Activated CD8-positive, alpha-beta memory T cell treated with anti-CD3 and anti-CD28 coated beads, Interleukin-2, amount 10 ng/mL, durations not matched to agents 7 days and 5 days (primary cell): ENCODE measurements around the gene STK32C. TPM values are rescaled to one million over a fixed set of nuclear protein-coding genes. Genes with fewer than 3 reads are reported as not detected.
"Not testable (repeated sequence)": the region's sequence is repeated elsewhere in the genome, so short reads cannot be mapped to it uniquely, and the experiment has no call there.

Experiments used
- ATAC-seq: fragments of 150-1000 bp; cut with Tn5 transposase; one replicate; pipeline ENCODE4 v1.10.0; 2021; ENCODE audit warnings: moderate library complexity
- CTCF ChIA-PET: fragments of 350-600 bp; sonication (Branson Sonifier 250); formaldehyde crosslinking; loops from one replicate; lab custom pipeline; 2021; ENCODE audit warnings: antibody characterized with exemption; lab: Charles Lee
- DNase-seq: peaks from one replicate; pipeline ENCODE4 v3.0.0-alpha.2; 2020
- H3K27ac Mint-ChIP-seq: one replicate; pipeline ENCODE4 v1.8.0; 2021; ENCODE audit warnings: mild to moderate bottlenecking, mixed read lengths
- H3K27me3 Mint-ChIP-seq: one replicate; pipeline ENCODE4 v1.8.0; 2021; ENCODE audit warnings: mixed read lengths
- H3K36me3 Mint-ChIP-seq: one replicate; pipeline ENCODE4 v1.8.0; 2021; ENCODE audit warnings: mild to moderate bottlenecking, mixed read lengths
- H3K4me1 Mint-ChIP-seq: one replicate; pipeline ENCODE4 v1.8.0; 2021; ENCODE audit warnings: mixed read lengths
- H3K4me3 Mint-ChIP-seq: one replicate; pipeline ENCODE4 v1.8.0; 2021; ENCODE audit warnings: mild to moderate bottlenecking, moderate library complexity, mixed read lengths
- H3K9me3 Mint-ChIP-seq: one replicate; pipeline ENCODE4 v1.8.0; 2022; ENCODE audit warnings: low read depth, mixed read lengths
- total RNA-seq, 2 experiments: library from RNA; stranded (reverse); gene quantifications; one replicate each; pipeline ENCODE4 v1.2.3, GENCODE V29; 2021

The STK32C gene
- total RNA-seq, 2 experiments from 2014 or later = 11.6 to 15.9 TPM

- Mint-ChIP-seq H3K36me3 (no peaks in the 10 kb centered on the region), H3K27me3 (no peaks in the 10 kb centered on the region), H3K27ac (no peak overlapping the region), H3K4me3 (no peak overlapping the region), H3K9me3 (no peaks in the 10 kb centered on the region), H3K4me1 (peaks cover 8% of the 10 kb centered on the region)
- CTCF ChIA-PET = no interaction called here
- no peak for ATAC-seq
- DNase-seq = no peak
Measured at GRCh38 chr10:132168571-132169030, 139.1 kb downstream of the STK32C start.

GRCh38 chr10:132167976-132168375, 139.8 kb downstream of the STK32C start:
- Mint-ChIP-seq H3K27me3 (no peaks in the 10 kb centered on the region), H3K27ac (no peak overlapping the region), H3K4me3 (no peak overlapping the region), H3K4me1 (peaks cover 13% of the 10 kb centered on the region), H3K36me3 (no peaks in the 10 kb centered on the region), H3K9me3 (no peaks in the 10 kb centered on the region)
- no peak for DNase-seq
- ATAC-seq = no peak
- CTCF ChIA-PET = no interaction called here

- Mint-ChIP-seq H3K36me3 (no peaks in the 10 kb centered on the region), H3K4me1 (peaks cover 22% of the 10 kb centered on the region), H3K4me3 (no peak overlapping the region), H3K27ac (no peak overlapping the region), H3K9me3 (no peaks in the 10 kb centered on the region), H3K27me3 (peaks cover 3% of the 10 kb centered on the region)
- ATAC-seq = no peak
- CTCF ChIA-PET = interaction anchor here (0.6 kb wide), 1 partner anchor 147 kb away, joined by 3 read pairs; no protein-coding TSS in a partner anchor
- DNase-seq = no peak
Measured at GRCh38 chr10:132167041-132167674, 140.6 kb downstream of the STK32C start.

GRCh38 chr10:132166216-132166950, 141.4 kb downstream of the STK32C start:
- no peak overlapping the region for H3K27ac Mint-ChIP-seq
- peaks cover 27% of the 10 kb centered on the region for H3K4me1 Mint-ChIP-seq
- DNase-seq (no peak), ATAC-seq (no peak)
- H3K9me3 Mint-ChIP-seq = no peaks in the 10 kb centered on the region
- CTCF ChIA-PET = interaction anchor here (0.6 kb wide), 1 partner anchor 148 kb away, joined by 3 read pairs; no protein-coding TSS in a partner anchor
- no peak overlapping the region for H3K4me3 Mint-ChIP-seq
- peaks cover 2% of the 10 kb centered on the region for H3K36me3 Mint-ChIP-seq
- H3K27me3 Mint-ChIP-seq = peaks cover 3% of the 10 kb centered on the region

GRCh38 chr10:132165416-132165980, 142.3 kb downstream of the STK32C start:
- Mint-ChIP-seq H3K4me3 (no peak overlapping the region), H3K27ac (no peak overlapping the region), H3K9me3 (no peaks in the 10 kb centered on the region), H3K27me3 (peaks cover 3% of the 10 kb centered on the region), H3K4me1 (peaks cover 27% of the 10 kb centered on the region), H3K36me3 (peaks cover 2% of the 10 kb centered on the region)
- no peak for ATAC-seq
- CTCF ChIA-PET = no interaction called here
- DNase-seq = no peak

- peaks cover 3% of the 10 kb centered on the region for H3K27me3 Mint-ChIP-seq
- H3K9me3 Mint-ChIP-seq = no peaks in the 10 kb centered on the region
- ATAC-seq (no peak), DNase-seq (no peak)
- CTCF ChIA-PET = no interaction called here
- H3K27ac Mint-ChIP-seq = no peak overlapping the region
- H3K36me3 Mint-ChIP-seq = peaks cover 2% of the 10 kb centered on the region
- H3K4me3 Mint-ChIP-seq = no peak overlapping the region
- peaks cover 27% of the 10 kb centered on the region for H3K4me1 Mint-ChIP-seq
Measured at GRCh38 chr10:132164761-132165278, 142.9 kb downstream of the STK32C start.

- Mint-ChIP-seq H3K4me3 (no peak overlapping the region), H3K9me3 (no peaks in the 10 kb centered on the region), H3K27me3 (peaks cover 3% of the 10 kb centered on the region), H3K36me3 (peaks cover 2% of the 10 kb centered on the region), H3K27ac (no peak overlapping the region), H3K4me1 (peaks cover 30% of the 10 kb centered on the region)
- ATAC-seq = no peak
- no peak for DNase-seq
- CTCF ChIA-PET = no interaction called here
Measured at GRCh38 chr10:132163826-132164515, 143.8 kb downstream of the STK32C start.

GRCh38 chr10:132163278-132163765, 144.4 kb downstream of the STK32C start:
- CTCF ChIA-PET = interaction anchor here (0.8 kb wide), 1 partner anchor 278 kb away, joined by 3 read pairs; no protein-coding TSS in a partner anchor
- Mint-ChIP-seq H3K27me3 (peaks cover 3% of the 10 kb centered on the region), H3K9me3 (no peaks in the 10 kb centered on the region), H3K27ac (peak overlapping the region; percentile 4), H3K4me1 (peaks cover 31% of the 10 kb centered on the region), H3K4me3 (no peak overlapping the region), H3K36me3 (peaks cover 2% of the 10 kb centered on the region)
- ATAC-seq (peak; percentile 74), DNase-seq (peak; percentile 78)

- ATAC-seq (no peak), DNase-seq (no peak)
- H3K36me3 Mint-ChIP-seq = peaks cover 2% of the 10 kb centered on the region
- H3K9me3 Mint-ChIP-seq = no peaks in the 10 kb centered on the region
- H3K27ac Mint-ChIP-seq = peak overlapping the region; percentile 98
- H3K4me3 Mint-ChIP-seq = no peak overlapping the region
- peaks cover 3% of the 10 kb centered on the region for H3K27me3 Mint-ChIP-seq
- CTCF ChIA-PET = interaction anchor here (0.8 kb wide), 1 partner anchor 277 kb away, joined by 3 read pairs; no protein-coding TSS in a partner anchor
- H3K4me1 Mint-ChIP-seq = peaks cover 33% of the 10 kb centered on the region
Measured at GRCh38 chr10:132162590-132163277, 145.0 kb downstream of the STK32C start.

- H3K27ac Mint-ChIP-seq = peak overlapping the region; percentile 98
- DNase-seq (peak; percentile 79), ATAC-seq (peak; percentile 67)
- peaks cover 3% of the 10 kb centered on the region for H3K27me3 Mint-ChIP-seq
- H3K4me3 Mint-ChIP-seq = peak overlapping the region; percentile 49
- peaks cover 33% of the 10 kb centered on the region for H3K4me1 Mint-ChIP-seq
- H3K9me3 Mint-ChIP-seq = no peaks in the 10 kb centered on the region
- H3K36me3 Mint-ChIP-seq = peaks cover 2% of the 10 kb centered on the region
- CTCF ChIA-PET = no interaction called here
Measured at GRCh38 chr10:132162021-132162531, 145.7 kb downstream of the STK32C start.

GRCh38 chr10:132160834-132161622, 146.7 kb downstream of the STK32C start:
- H3K27me3 Mint-ChIP-seq, H3K4me3 Mint-ChIP-seq, CTCF ChIA-PET, ATAC-seq, H3K36me3 Mint-ChIP-seq, DNase-seq, H3K9me3 Mint-ChIP-seq: not testable (repeated sequence)
- Mint-ChIP-seq H3K4me1 (peaks cover 25% of the 10 kb centered on the region), H3K27ac (peak overlapping the region; percentile 61)

- ATAC-seq, H3K4me3 Mint-ChIP-seq, H3K27ac Mint-ChIP-seq, CTCF ChIA-PET, H3K36me3 Mint-ChIP-seq, H3K9me3 Mint-ChIP-seq, DNase-seq, H3K27me3 Mint-ChIP-seq: not testable (repeated sequence)
- H3K4me1 Mint-ChIP-seq = peaks cover 25% of the 10 kb centered on the region
Measured at GRCh38 chr10:132160231-132160630, 147.5 kb downstream of the STK32C start.
